GM21825 (cell line): ENCODE measurements around the gene LRRC4C.
"Not testable (repeated sequence)": the region's sequence is repeated elsewhere in the genome, so short reads cannot be mapped to it uniquely, and the experiment has no call there.

ENCODE experiments used
- ATAC-seq: cut with Tn5 transposase; IDR thresholded peaks from one replicate; pipeline ENCODE4 v1.9.1; 2021; ENCODE audit warnings: mild to moderate bottlenecking, moderate library complexity; ENCODE audit not compliant: unreplicated experiment

The LRRC4C gene

GRCh38 chr11:40537734-40538133 lies 921.7 kb downstream of the LRRC4C start:
- ATAC-seq, result no peak

- ATAC-seq, result not testable (repeated sequence)
Observed at GRCh38 chr11:40522080-40522479, 937.4 kb downstream of the LRRC4C start.

GRCh38 chr11:40517122-40517521 lies 942.3 kb downstream of the LRRC4C start:
- no peak for ATAC-seq

- ATAC-seq, result no peak
Observed at GRCh38 chr11:40514124-40514523, 945.3 kb downstream of the LRRC4C start.

GRCh38 chr11:40513281-40513680 lies 946.2 kb downstream of the LRRC4C start:
- ATAC-seq, result no peak

GRCh38 chr11:40508303-40508702 lies 951.1 kb downstream of the LRRC4C start:
- ATAC-seq, result no peak

GRCh38 chr11:40506226-40506625 lies 953.2 kb downstream of the LRRC4C start:
- no peak for ATAC-seq

- no peak for ATAC-seq
Observed at GRCh38 chr11:40491341-40491740, 968.1 kb downstream of the LRRC4C start.

- ATAC-seq, result no peak
Observed at GRCh38 chr11:40467771-40468170, 991.7 kb downstream of the LRRC4C start.

GRCh38 chr11:40445391-40445790 lies 1014.1 kb downstream of the LRRC4C start:
- ATAC-seq, result no peak

- ATAC-seq, result no peak
Observed at GRCh38 chr11:40444151-40444550, 1015.3 kb downstream of the LRRC4C start.

GRCh38 chr11:40435344-40435743 lies 1024.1 kb downstream of the LRRC4C start:
- ATAC-seq, result no peak

GRCh38 chr11:40434926-40435325 lies 1024.5 kb downstream of the LRRC4C start:
- ATAC-seq, result no peak

- ATAC-seq, result no peak
Observed at GRCh38 chr11:40432358-40432757, 1027.1 kb downstream of the LRRC4C start.

GRCh38 chr11:40425168-40425567 lies 1034.3 kb downstream of the LRRC4C start:
- no peak for ATAC-seq

- no peak for ATAC-seq
Observed at GRCh38 chr11:40421208-40421981, 1038.1 kb downstream of the LRRC4C start.

- ATAC-seq, result no peak
Observed at GRCh38 chr11:40417627-40418026, 1041.8 kb downstream of the LRRC4C start.

GRCh38 chr11:40407355-40407754 lies 1052.1 kb downstream of the LRRC4C start:
- no peak for ATAC-seq

GRCh38 chr11:40405614-40406013 lies 1053.8 kb downstream of the LRRC4C start:
- ATAC-seq, result no peak

GRCh38 chr11:40403321-40403720 lies 1056.1 kb downstream of the LRRC4C start:
- no peak for ATAC-seq

- no peak for ATAC-seq
Observed at GRCh38 chr11:40401132-40401853, 1058.2 kb downstream of the LRRC4C start.

GRCh38 chr11:40397141-40397540 lies 1062.3 kb downstream of the LRRC4C start:
- ATAC-seq, result no peak
